Measurements from ENCODE around the gene EMP1.

The EMP1 gene

GRCh38 chr12:13173012-13173932, 23.3 kb upstream of the EMP1 start:
- peak; percentile 99 for FAIRE-seq

- peak; percentile 100 for FAIRE-seq
These were observed 21.0 kb upstream of the EMP1 start for GRCh38 chr12:13175499-13175898.

- no peak for FAIRE-seq
These were observed 20.3 kb upstream of the EMP1 start for GRCh38 chr12:13176256-13176655.

- no peak for FAIRE-seq
These were observed 19.2 kb upstream of the EMP1 start for GRCh38 chr12:13177373-13177772.

GRCh38 chr12:13177906-13178305, 18.6 kb upstream of the EMP1 start:
- FAIRE-seq, result no peak

GRCh38 chr12:13178568-13179210, 17.8 kb upstream of the EMP1 start:
- peak; percentile 82 for FAIRE-seq

- FAIRE-seq, result peak; percentile 87
These were observed 17.1 kb upstream of the EMP1 start for GRCh38 chr12:13179211-13180074.

- peak; percentile 79 for FAIRE-seq
These were observed 15.0 kb upstream of the EMP1 start for GRCh38 chr12:13181375-13182070.

GRCh38 chr12:13182881-13183280, 13.6 kb upstream of the EMP1 start:
- no peak for FAIRE-seq

GRCh38 chr12:13183620-13184019, 12.9 kb upstream of the EMP1 start:
- no peak for FAIRE-seq

- no peak for FAIRE-seq
These were observed 10.2 kb upstream of the EMP1 start for GRCh38 chr12:13186302-13186701.

- no peak for FAIRE-seq
These were observed 9.1 kb upstream of the EMP1 start for GRCh38 chr12:13187399-13187798.

GRCh38 chr12:13189264-13189663, 7.3 kb upstream of the EMP1 start:
- FAIRE-seq, result peak; percentile 88

GRCh38 chr12:13190275-13190674, 6.3 kb upstream of the EMP1 start:
- peak; percentile 55 for FAIRE-seq

- no peak for FAIRE-seq
These were observed 3.8 kb upstream of the EMP1 start for GRCh38 chr12:13192719-13193118.

- FAIRE-seq, result peak; percentile 82
These were observed 2.9 kb upstream of the EMP1 start for GRCh38 chr12:13193505-13194231.

GRCh38 chr12:13194401-13195110, 2.0 kb upstream of the EMP1 start:
- peak; percentile 91 for FAIRE-seq

- no peak for FAIRE-seq
These were observed 1.3 kb upstream of the EMP1 start for GRCh38 chr12:13195250-13195649.

- FAIRE-seq, result peak; percentile 89
These were observed 769 bp upstream of the EMP1 start for GRCh38 chr12:13195785-13196129.

GRCh38 chr12:13197032-13197431, 506 bp downstream of the EMP1 start:
- no peak for FAIRE-seq

GRCh38 chr12:13197526-13198143, 1.1 kb downstream of the EMP1 start:
- FAIRE-seq, result peak; percentile 76
